Tibial nerve (tissue), 3 donors: Measurements from ENCODE around the gene KIF12.

ENCODE experiments used
- POLR2A ChIP-seq, 2 donors: fragments of 450-650 bp; IDR thresholded peaks; one replicate each; pipeline ENCODE4 v1.6.1; 2017; ENCODE audit warnings: antibody characterized with exemption in 2 of 2, mild to moderate bottlenecking in 2 of 2, moderate library complexity in 2 of 2
- TF ChIP-seq, protein P1 (sequence below), 5 experiments: fragments of 200-600 bp in 3 of 5; fragments of 450-650 bp in 2 of 5; sonication (generic) in 3 of 5; IDR thresholded peaks; one replicate each; pipeline ENCODE4 v1.5.1; 2016 to 2019; ENCODE audit warnings: antibody characterized with exemption in 5 of 5, mild to moderate bottlenecking in 3 of 5, moderate library complexity in 2 of 5

DNA sequence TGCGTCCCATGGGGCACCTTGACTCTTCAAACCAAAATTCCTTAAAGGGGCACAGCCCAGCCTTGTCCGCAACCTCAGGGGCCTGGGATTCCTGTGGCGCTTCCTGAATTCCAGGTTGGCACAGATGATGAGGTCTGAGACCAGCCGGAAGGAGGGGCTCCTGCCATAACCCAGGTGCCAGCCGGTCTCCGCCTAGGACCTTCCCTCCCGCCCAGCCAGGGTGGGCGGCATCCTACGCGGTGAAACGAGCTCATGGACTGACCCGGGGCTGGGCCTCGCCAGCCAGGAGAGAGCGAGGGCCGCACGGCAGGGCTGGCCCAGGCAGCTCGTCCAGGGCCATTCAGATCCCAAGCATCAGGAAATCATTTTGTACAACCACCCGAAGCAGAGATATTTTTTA, 44.0 kb downstream of the KIF12 start:
- TF ChIP-seq POLR2A (IDR thresholded peaks at IDR 0.05): no peak
- TF ChIP-seq, protein P1, sequence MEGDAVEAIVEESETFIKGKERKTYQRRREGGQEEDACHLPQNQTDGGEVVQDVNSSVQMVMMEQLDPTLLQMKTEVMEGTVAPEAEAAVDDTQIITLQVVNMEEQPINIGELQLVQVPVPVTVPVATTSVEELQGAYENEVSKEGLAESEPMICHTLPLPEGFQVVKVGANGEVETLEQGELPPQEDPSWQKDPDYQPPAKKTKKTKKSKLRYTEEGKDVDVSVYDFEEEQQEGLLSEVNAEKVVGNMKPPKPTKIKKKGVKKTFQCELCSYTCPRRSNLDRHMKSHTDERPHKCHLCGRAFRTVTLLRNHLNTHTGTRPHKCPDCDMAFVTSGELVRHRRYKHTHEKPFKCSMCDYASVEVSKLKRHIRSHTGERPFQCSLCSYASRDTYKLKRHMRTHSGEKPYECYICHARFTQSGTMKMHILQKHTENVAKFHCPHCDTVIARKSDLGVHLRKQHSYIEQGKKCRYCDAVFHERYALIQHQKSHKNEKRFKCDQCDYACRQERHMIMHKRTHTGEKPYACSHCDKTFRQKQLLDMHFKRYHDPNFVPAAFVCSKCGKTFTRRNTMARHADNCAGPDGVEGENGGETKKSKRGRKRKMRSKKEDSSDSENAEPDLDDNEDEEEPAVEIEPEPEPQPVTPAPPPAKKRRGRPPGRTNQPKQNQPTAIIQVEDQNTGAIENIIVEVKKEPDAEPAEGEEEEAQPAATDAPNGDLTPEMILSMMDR (IDR thresholded peaks at IDR 0.05): no peak
